Measurements from ENCODE around the gene CALR3.

GRCh38 chr19:16470541-16470910 lies 25.4 kb downstream of the CALR3 start:
- TF ChIP-seq POLR2A (IDR thresholded peaks at IDR 0.05) (no peak), CTCF (IDR thresholded peaks at IDR 0.05) (no peak)
